Urinary bladder (tissue), 4 donors: Measurements from ENCODE around the gene PDLIM1. TPM values are rescaled to one million over a fixed set of nuclear protein-coding genes. Genes with fewer than 3 reads are reported as not detected.

Experiments
- DNase-seq: peaks from one replicate; pipeline ENCODE4 v3.0.0-alpha.2; 2015; ENCODE audit errors: extremely low spot score
- H3K27ac ChIP-seq: one replicate; pipeline ENCODE4 v1.5.1; 2013; ENCODE audit warnings: low read depth, mild to moderate bottlenecking, moderate library complexity
- H3K36me3 ChIP-seq: one replicate; pipeline ENCODE4 v1.6.1; 2013; ENCODE audit warnings: mild to moderate bottlenecking, moderate library complexity; ENCODE audit not compliant: insufficient read depth
- H3K4me1 ChIP-seq: one replicate; pipeline ENCODE4 v1.6.1; 2013; ENCODE audit warnings: mild to moderate bottlenecking, moderate library complexity; ENCODE audit not compliant: insufficient read depth
- H3K4me3 ChIP-seq: one replicate; pipeline ENCODE4 v1.5.1; 2013; ENCODE audit warnings: low read depth, low read length
- WGBS: extraction: QIAGEN DNeasy Blood & Tissue Kit; methylation state at CpG from one replicate; pipeline ENCODE4 v1.1.7; 2013; 5-methylcytosine and 5-hydroxymethylcytosine counted together
- polyA plus RNA-seq: library from polyadenylated mRNA; stranded (reverse); fragments of 200-250 nt; gene quantifications from one replicate; pipeline ENCODE4 v1.2.3, GENCODE V29; 2013
- total RNA-seq: library from RNA; depleted of rRNA; stranded (reverse); fragments of >200 nt; gene quantifications from one replicate; pipeline ENCODE4 v1.2.3, GENCODE V29; 2014
- donor health status: healthy with polysubstance abuse.
- donor health status: healthy.

PDLIM1 gene
- total and polyA plus RNA-seq, 2 donors, result 24.4 to 217 TPM

GRCh38 chr10:95193944-95194343 lies 96.9 kb downstream of the PDLIM1 start, which contains the start of gene ACSM6:
Gene ACSM6, plus strand, starts transcription at chr10:95194238. Its CDS starts 248 bp downstream, at chr10:95194486.
- H3K4me3 ChIP-seq, result no peak within 1 kb of the TSS
- H3K36me3 ChIP-seq, result no peaks in the 10 kb centered on the region
- no peak for DNase-seq
- WGBS, result 72% methylated on average over 1 of the region's 1 CpG
- H3K27ac ChIP-seq, result peak within 1 kb of the TSS; percentile 15
- H3K4me1 ChIP-seq, result no peaks in the 10 kb centered on the region

GRCh38 chr10:95188593-95188992 lies 102.2 kb downstream of the PDLIM1 start:
- Histone ChIP-seq H3K27ac (no peak overlapping the region), H3K36me3 (no peaks in the 10 kb centered on the region), H3K4me3 (no peak overlapping the region), H3K4me1 (no peaks in the 10 kb centered on the region)
- DNase-seq, result no peak

- H3K4me1 ChIP-seq, result no peaks in the 10 kb centered on the region
- no peak overlapping the region for H3K4me3 ChIP-seq
- no peaks in the 10 kb centered on the region for H3K36me3 ChIP-seq
- no peak overlapping the region for H3K27ac ChIP-seq
- no peak for DNase-seq
- WGBS, result 72% methylated on average over 3 of the region's 3 CpGs
Measured at GRCh38 chr10:95187617-95188016, 103.2 kb downstream of the PDLIM1 start.

Other genes starting within 250 kb of the PDLIM1 start
- 1.1 TPM for gene CYP2C8, start 221.5 kb downstream of the PDLIM1 start, total RNA-seq
- 0.95 TPM for gene CYP2C8, start 221.5 kb downstream of the PDLIM1 start, polyA plus RNA-seq
- gene ACSM6, start 96.8 kb downstream of the PDLIM1 start, total RNA-seq, result 0.48 TPM
- gene ACSM6, start 96.8 kb downstream of the PDLIM1 start, polyA plus RNA-seq, result 0.42 TPM